Measurements from ENCODE around the gene ZBTB25.
"Not testable (repeated sequence)": the region's sequence is repeated elsewhere in the genome, so short reads cannot be mapped to it uniquely, and the experiment has no call there.

The ZBTB25 gene

GRCh38 chr14:64540208-64541202 lies 36.9 kb upstream of the ZBTB25 start, which contains the start of gene HSPA2:
Gene HSPA2 (plus strand): TSS chr14:64540741. CDS start chr14:64540850, 109 bp downstream.
- H3K27me3 ChIP-seq (ENCODE audit: insufficient read depth, low read length): 0 out of 2 replicates have a peak, but pooled peaks cover 10% of the 10 kb centered on the region
- peaks cover 15% of the 10 kb centered on the region for H3K9me3 ChIP-seq (ENCODE audit: insufficient read depth, low read depth, low read length)
- peak within 1 kb of the TSS; percentile 80 for H3K4me3 ChIP-seq (ENCODE audit: low read length)
- H3K9ac ChIP-seq (ENCODE audit: low read depth, low read length): peak within 1 kb of the TSS; percentile 92; the same call in 1 of the 2 replicates
- no peaks in the 10 kb centered on the region for H3K36me3 ChIP-seq (ENCODE audit: insufficient read depth, low read depth, low read length)
- peak within 1 kb of the TSS; percentile 75 for H3K27ac ChIP-seq (ENCODE audit: low read length)
- peaks cover 21% of the 10 kb centered on the region; the same call in 1 of the 2 replicates for H3K4me1 ChIP-seq (ENCODE audit: insufficient read depth, low read length)

DNA sequence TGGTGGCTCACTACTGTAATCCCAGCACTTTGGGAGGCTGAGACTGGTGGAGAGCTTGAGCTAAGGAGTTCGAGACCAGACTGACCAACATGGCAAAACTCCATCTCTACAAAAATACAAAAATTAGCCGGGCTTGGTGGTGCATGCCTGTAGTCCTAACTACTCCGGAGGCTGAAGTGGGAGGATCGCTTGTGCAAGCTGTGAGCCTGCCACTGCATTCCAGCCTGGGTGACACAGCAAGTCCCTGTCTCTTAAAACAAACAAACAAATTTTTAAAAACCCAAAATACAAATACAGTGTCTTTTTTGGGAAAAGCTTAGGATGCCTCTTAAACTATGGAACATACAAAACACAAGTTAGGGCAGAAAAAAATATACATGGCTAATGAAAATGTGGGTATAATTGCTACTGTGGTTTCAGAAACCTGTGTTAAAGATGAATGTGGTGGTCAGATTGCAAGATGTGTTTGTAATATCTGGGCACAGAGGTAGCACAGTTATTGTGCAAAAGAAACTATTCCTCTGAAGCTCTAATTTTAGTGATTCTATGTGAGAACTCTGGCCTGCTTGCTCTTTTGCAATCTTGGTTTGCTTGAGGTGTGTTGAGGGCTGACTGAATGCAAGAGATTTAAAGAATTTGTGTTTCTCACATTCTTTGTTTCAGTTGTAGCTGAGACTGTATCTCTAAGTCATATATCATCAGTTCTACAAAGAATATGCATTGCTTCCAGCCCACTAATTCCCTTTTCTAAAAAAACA lies 33.0 kb upstream of the ZBTB25 start:
- peaks cover 4% of the 10 kb centered on the region; the same call in 1 of the 2 replicates for H3K4me1 ChIP-seq (ENCODE audit: insufficient read depth, low read length)
- peaks cover 11% of the 10 kb centered on the region for H3K9me3 ChIP-seq (ENCODE audit: insufficient read depth, low read depth, low read length)
- no peak overlapping the region for H3K27ac ChIP-seq (ENCODE audit: low read length)
- H3K36me3 ChIP-seq (ENCODE audit: insufficient read depth, low read depth, low read length): no peaks in the 10 kb centered on the region
- H3K4me3 ChIP-seq (ENCODE audit: low read length): no peak overlapping the region
- 0 out of 2 replicates have a peak, but pooled peaks cover 10% of the 10 kb centered on the region for H3K27me3 ChIP-seq (ENCODE audit: insufficient read depth, low read length)
- no peak overlapping the region for H3K9ac ChIP-seq (ENCODE audit: low read depth, low read length)

DNA sequence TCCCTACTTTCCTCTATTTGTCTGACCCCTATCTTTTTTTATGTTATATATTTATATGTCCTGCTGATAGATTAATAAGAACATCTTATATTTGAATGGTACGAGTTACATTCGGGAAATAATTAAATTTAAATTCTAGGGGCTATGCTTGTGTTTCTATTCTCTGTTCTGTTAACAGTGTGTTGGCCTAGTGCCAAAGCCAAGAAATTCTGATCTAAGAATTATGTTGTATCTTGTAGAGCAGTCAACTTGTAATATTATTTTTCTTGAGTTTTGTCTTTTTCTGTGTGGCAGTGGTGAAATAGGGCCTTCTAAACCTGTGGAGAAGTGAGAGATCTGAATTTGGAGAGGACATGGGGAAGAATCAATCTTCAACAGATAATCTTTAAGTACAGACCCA lies 27.9 kb upstream of the ZBTB25 start:
- no peak overlapping the region for H3K9ac ChIP-seq (ENCODE audit: low read depth, low read length)
- no peaks in the 10 kb centered on the region for H3K27me3 ChIP-seq (ENCODE audit: insufficient read depth, low read length)

DNA sequence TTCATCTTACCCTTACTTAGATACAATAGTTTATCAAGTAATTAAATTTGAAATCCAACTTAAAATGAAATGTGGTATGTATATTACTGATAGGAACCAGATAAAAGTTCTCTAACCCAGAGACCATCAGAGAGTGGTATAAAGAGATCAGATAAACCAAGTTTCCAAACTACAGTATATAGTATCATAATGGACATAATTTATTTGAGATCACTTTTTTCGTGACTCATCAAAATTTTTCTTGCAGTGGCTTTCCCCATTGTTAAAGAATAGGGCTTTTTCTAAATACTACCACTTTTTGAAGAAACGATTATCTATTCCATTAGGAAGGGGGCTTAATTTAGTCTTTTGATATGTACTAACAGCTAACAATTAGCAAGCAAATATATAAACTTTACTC lies 21.7 kb upstream of the ZBTB25 start:
- Histone ChIP-seq H3K9ac (ENCODE audit: low read depth, low read length) (no peak overlapping the region), H3K36me3 (ENCODE audit: insufficient read depth, low read depth, low read length) (peaks cover 23% of the 10 kb centered on the region), H3K4me3 (ENCODE audit: low read length) (no peak overlapping the region), H3K4me1 (ENCODE audit: insufficient read depth, low read length) (no peaks in the 10 kb centered on the region), H3K27me3 (ENCODE audit: insufficient read depth, low read length) (no peaks in the 10 kb centered on the region), H3K9me3 (ENCODE audit: insufficient read depth, low read depth, low read length) (no peaks in the 10 kb centered on the region), H3K27ac (ENCODE audit: low read length) (no peak overlapping the region)

More for the DNA sequence above, 27.9 kb upstream of the ZBTB25 start:
- Histone ChIP-seq H3K4me1 (ENCODE audit: insufficient read depth, low read length) (no peaks in the 10 kb centered on the region), H3K4me3 (ENCODE audit: low read length) (no peak overlapping the region), H3K36me3 (ENCODE audit: insufficient read depth, low read depth, low read length) (no peaks in the 10 kb centered on the region), H3K27ac (ENCODE audit: low read length) (no peak overlapping the region), H3K9me3 (ENCODE audit: insufficient read depth, low read depth, low read length) (no peaks in the 10 kb centered on the region)

DNA sequence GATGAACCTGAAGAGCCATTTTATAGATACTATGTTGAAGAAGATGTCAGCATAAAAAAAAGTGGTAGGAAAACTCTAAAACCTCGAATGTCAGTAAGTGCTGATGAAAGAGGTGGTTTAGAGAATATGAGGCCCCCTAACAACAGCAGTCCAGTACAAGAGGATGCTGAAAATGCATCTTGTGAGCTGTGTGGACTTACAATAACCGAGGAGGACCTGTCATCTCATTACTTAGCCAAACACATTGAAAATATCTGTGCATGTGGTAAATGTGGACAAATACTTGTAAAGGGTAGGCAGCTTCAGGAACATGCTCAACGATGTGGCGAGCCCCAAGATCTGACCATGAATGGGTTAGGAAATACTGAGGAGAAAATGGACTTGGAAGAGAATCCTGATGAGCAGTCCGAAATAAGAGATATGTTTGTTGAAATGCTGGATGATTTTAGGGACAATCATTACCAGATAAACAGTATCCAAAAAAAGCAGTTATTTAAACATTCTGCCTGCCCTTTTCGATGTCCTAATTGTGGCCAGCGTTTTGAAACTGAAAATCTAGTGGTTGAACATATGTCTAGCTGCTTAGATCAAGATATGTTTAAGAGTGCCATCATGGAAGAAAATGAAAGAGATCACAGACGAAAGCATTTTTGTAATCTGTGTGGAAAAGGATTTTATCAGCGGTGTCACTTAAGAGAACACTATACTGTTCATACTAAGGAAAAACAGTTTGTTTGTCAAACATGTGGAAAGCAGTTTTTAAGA lies 19.1 kb upstream of the ZBTB25 start:
- no peaks in the 10 kb centered on the region; the same call in 1 of the 2 replicates for H3K4me1 ChIP-seq (ENCODE audit: insufficient read depth, low read length)
- H3K27ac ChIP-seq (ENCODE audit: low read length): no peak overlapping the region
- H3K27me3 ChIP-seq (ENCODE audit: insufficient read depth, low read length): no peaks in the 10 kb centered on the region
- peaks cover 23% of the 10 kb centered on the region for H3K36me3 ChIP-seq (ENCODE audit: insufficient read depth, low read depth, low read length)
- H3K9me3 ChIP-seq (ENCODE audit: insufficient read depth, low read depth, low read length): no peaks in the 10 kb centered on the region
- no peak overlapping the region for H3K9ac ChIP-seq (ENCODE audit: low read depth, low read length)
- no peak overlapping the region for H3K4me3 ChIP-seq (ENCODE audit: low read length)

GRCh38 chr14:64520699-64521098 lies 17.1 kb upstream of the ZBTB25 start:
- Histone ChIP-seq H3K4me3 (ENCODE audit: low read length) (no peak overlapping the region), H3K27me3 (ENCODE audit: insufficient read depth, low read length) (no peaks in the 10 kb centered on the region), H3K9ac (ENCODE audit: low read depth, low read length) (no peak overlapping the region), H3K36me3 (ENCODE audit: insufficient read depth, low read depth, low read length) (peaks cover 23% of the 10 kb centered on the region), H3K4me1 (ENCODE audit: insufficient read depth, low read length) (no peaks in the 10 kb centered on the region; the same call in 1 of the 2 replicates), H3K9me3 (ENCODE audit: insufficient read depth, low read depth, low read length) (no peaks in the 10 kb centered on the region), H3K27ac (ENCODE audit: low read length) (no peak overlapping the region)

GRCh38 chr14:64518229-64518628 lies 14.6 kb upstream of the ZBTB25 start:
- Histone ChIP-seq H3K4me1 (ENCODE audit: insufficient read depth, low read length) (no peaks in the 10 kb centered on the region; the same call in 1 of the 2 replicates), H3K27ac (ENCODE audit: low read length) (no peak overlapping the region), H3K36me3 (ENCODE audit: insufficient read depth, low read depth, low read length) (peaks cover 20% of the 10 kb centered on the region), H3K9ac (ENCODE audit: low read depth, low read length) (no peak overlapping the region), H3K27me3 (ENCODE audit: insufficient read depth, low read length) (no peaks in the 10 kb centered on the region), H3K9me3 (ENCODE audit: insufficient read depth, low read depth, low read length) (no peaks in the 10 kb centered on the region), H3K4me3 (ENCODE audit: low read length) (no peak overlapping the region)

DNA sequence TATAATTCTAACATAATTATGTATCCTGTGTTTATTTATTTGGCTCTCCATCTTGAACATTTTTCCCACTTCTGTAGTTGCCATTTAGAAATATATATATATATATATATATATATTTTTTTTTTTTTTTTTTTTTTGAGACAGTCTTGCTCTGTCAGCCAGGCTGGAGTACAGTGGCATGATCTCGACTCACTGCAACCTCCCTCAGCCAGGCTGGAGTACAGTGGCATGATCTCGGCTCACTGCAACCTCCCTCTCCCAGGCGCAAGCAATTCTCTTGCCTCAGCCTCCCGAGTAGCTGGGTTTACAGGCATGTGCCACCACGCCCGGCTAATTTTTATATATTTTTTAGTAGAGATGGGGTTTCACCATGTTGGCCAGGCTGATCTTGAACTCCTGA lies 14.0 kb upstream of the ZBTB25 start:
- H3K36me3 ChIP-seq (ENCODE audit: insufficient read depth, low read depth, low read length): peaks cover 14% of the 10 kb centered on the region
- not testable (repeated sequence) for H3K4me1 ChIP-seq (ENCODE audit: insufficient read depth, low read length); H3K27me3 ChIP-seq (ENCODE audit: insufficient read depth, low read length); H3K27ac ChIP-seq (ENCODE audit: low read length); H3K4me3 ChIP-seq (ENCODE audit: low read length); H3K9ac ChIP-seq (ENCODE audit: low read depth, low read length); H3K9me3 ChIP-seq (ENCODE audit: insufficient read depth, low read depth, low read length)

GRCh38 chr14:64516969-64517368 lies 13.3 kb upstream of the ZBTB25 start:
- Histone ChIP-seq H3K9me3 (ENCODE audit: insufficient read depth, low read depth, low read length) (no peaks in the 10 kb centered on the region), H3K9ac (ENCODE audit: low read depth, low read length) (no peak overlapping the region), H3K4me1 (ENCODE audit: insufficient read depth, low read length) (no peaks in the 10 kb centered on the region; the same call in 1 of the 2 replicates), H3K27ac (ENCODE audit: low read length) (no peak overlapping the region), H3K27me3 (ENCODE audit: insufficient read depth, low read length) (no peaks in the 10 kb centered on the region), H3K4me3 (ENCODE audit: low read length) (no peak overlapping the region), H3K36me3 (ENCODE audit: insufficient read depth, low read depth, low read length) (peaks cover 7% of the 10 kb centered on the region)

DNA sequence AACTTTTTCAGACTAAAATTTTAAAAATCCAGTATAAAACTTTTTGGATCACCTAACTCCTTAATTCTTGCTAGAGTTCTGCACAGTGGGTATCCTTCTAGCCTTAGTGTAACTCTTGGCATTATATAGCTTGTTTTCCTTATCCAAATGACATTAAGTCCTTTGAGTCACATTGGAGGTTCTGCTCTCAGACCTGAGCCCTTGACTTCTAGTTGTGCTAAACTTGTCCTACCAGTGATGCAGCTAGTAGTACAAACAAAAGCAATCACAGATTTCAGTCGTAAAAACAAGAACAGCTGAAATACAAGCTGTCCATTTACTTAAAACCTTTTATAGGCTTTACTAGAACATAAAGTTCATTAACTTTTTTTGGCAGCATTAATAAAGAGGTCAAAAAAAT lies 11.4 kb upstream of the ZBTB25 start:
- Histone ChIP-seq H3K9me3 (ENCODE audit: insufficient read depth, low read depth, low read length) (no peaks in the 10 kb centered on the region), H3K9ac (ENCODE audit: low read depth, low read length) (no peak overlapping the region), H3K36me3 (ENCODE audit: insufficient read depth, low read depth, low read length) (0 out of 2 replicates have a peak, but pooled peaks cover 5% of the 10 kb centered on the region), H3K4me3 (ENCODE audit: low read length) (no peak overlapping the region), H3K27ac (ENCODE audit: low read length) (no peak overlapping the region), H3K27me3 (ENCODE audit: insufficient read depth, low read length) (no peaks in the 10 kb centered on the region), H3K4me1 (ENCODE audit: insufficient read depth, low read length) (peaks cover 9% of the 10 kb centered on the region)

DNA sequence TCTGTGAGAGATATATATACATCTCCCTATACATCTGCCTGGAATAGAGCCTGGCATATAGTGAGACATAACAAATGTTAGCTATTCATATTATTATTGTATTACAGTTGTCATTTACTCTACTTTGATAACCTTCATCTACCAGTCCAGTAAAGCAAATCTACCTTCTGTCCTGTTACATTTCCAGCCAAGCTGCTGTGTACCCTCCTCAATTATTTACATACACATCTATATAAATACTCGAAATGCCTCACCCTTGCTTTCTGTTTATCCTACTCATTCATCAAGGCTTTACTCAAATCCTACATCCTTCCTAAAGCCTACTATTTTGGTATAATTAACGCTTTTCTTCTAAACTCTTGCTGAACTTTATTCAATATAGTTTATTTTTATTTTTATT lies 9.6 kb upstream of the ZBTB25 start:
- no peak overlapping the region for H3K4me3 ChIP-seq (ENCODE audit: low read length)
- H3K9me3 ChIP-seq (ENCODE audit: insufficient read depth, low read depth, low read length): no peaks in the 10 kb centered on the region
- peaks cover 18% of the 10 kb centered on the region for H3K4me1 ChIP-seq (ENCODE audit: insufficient read depth, low read length)
- 0 out of 2 replicates have a peak, but pooled peaks cover 5% of the 10 kb centered on the region for H3K36me3 ChIP-seq (ENCODE audit: insufficient read depth, low read depth, low read length)
- H3K27me3 ChIP-seq (ENCODE audit: insufficient read depth, low read length): no peaks in the 10 kb centered on the region
- no peak overlapping the region for H3K9ac ChIP-seq (ENCODE audit: low read depth, low read length)
- H3K27ac ChIP-seq (ENCODE audit: low read length): no peak overlapping the region

Measured in iPS-20b (cell line).